ENCODE data around the gene DUSP5. TPM values are rescaled to one million over a fixed set of nuclear protein-coding genes. Genes with fewer than 3 reads are reported as not detected.

Gene DUSP5
- total RNA-seq, 1 donor from 2014 or later, result 15.0 TPM

- Histone ChIP-seq H3K36me3 (peaks cover 35% of the 10 kb centered on the region), H3K4me3 (no peak overlapping the region), H3K27ac (replicated peaks) (peak overlapping the region; percentile 97), H3K4me1 (peaks cover 76% of the 10 kb centered on the region), H3K9me3 (replicated peaks) (no peaks in the 10 kb centered on the region), H3K27me3 (ENCODE audit: low read depth) (no peaks in the 10 kb centered on the region)
- no peak for TF ChIP-seq CTCF (IDR thresholded peaks at IDR 0.05; ENCODE audit: borderline replicate concordance)
- intact Hi-C loops (cut with micrococcal nuclease), result no loop called here
- DNase-seq, result no peak
Observed at GRCh38 chr10:110510086-110510485, 12.4 kb downstream of the DUSP5 start.

GRCh38 chr10:110510730-110511129 lies 13.0 kb downstream of the DUSP5 start:
- Histone ChIP-seq H3K4me3 (no peak overlapping the region), H3K4me1 (peaks cover 70% of the 10 kb centered on the region), H3K36me3 (peaks cover 35% of the 10 kb centered on the region), H3K27me3 (ENCODE audit: low read depth) (no peaks in the 10 kb centered on the region), H3K9me3 (replicated peaks) (no peaks in the 10 kb centered on the region), H3K27ac (replicated peaks) (peak overlapping the region; percentile 97)
- no peak for TF ChIP-seq CTCF (IDR thresholded peaks at IDR 0.05; ENCODE audit: borderline replicate concordance)
- DNase-seq, result no peak
- intact Hi-C loops (cut with micrococcal nuclease), result no loop called here

- DNase-seq, result no peak
- no peaks in the 10 kb centered on the region for H3K9me3 ChIP-seq (replicated peaks)
- intact Hi-C loops (cut with micrococcal nuclease), result no loop called here
- no peak for TF ChIP-seq CTCF (IDR thresholded peaks at IDR 0.05; ENCODE audit: borderline replicate concordance)
- H3K4me3 ChIP-seq, result no peak overlapping the region
- peaks cover 34% of the 10 kb centered on the region for H3K36me3 ChIP-seq
- H3K4me1 ChIP-seq, result peaks cover 58% of the 10 kb centered on the region
- no peaks in the 10 kb centered on the region for H3K27me3 ChIP-seq (ENCODE audit: low read depth)
- H3K27ac ChIP-seq (replicated peaks), result no peak overlapping the region
Observed at GRCh38 chr10:110511734-110512449, 14.2 kb downstream of the DUSP5 start.

- Histone ChIP-seq H3K27ac (replicated peaks) (no peak overlapping the region), H3K9me3 (replicated peaks) (no peaks in the 10 kb centered on the region), H3K4me1 (peaks cover 51% of the 10 kb centered on the region), H3K4me3 (no peak overlapping the region), H3K27me3 (ENCODE audit: low read depth) (no peaks in the 10 kb centered on the region), H3K36me3 (peaks cover 27% of the 10 kb centered on the region)
- TF ChIP-seq CTCF (IDR thresholded peaks at IDR 0.05; ENCODE audit: borderline replicate concordance), result no peak
- intact Hi-C loops (cut with micrococcal nuclease), result no loop called here
- DNase-seq, result no peak
Observed at GRCh38 chr10:110512461-110513187, 14.9 kb downstream of the DUSP5 start.

- Histone ChIP-seq H3K4me1 (peaks cover 37% of the 10 kb centered on the region), H3K36me3 (peaks cover 24% of the 10 kb centered on the region)
Observed at GRCh38 chr10:110513949-110514348, 16.2 kb downstream of the DUSP5 start.

More at GRCh38 chr10:110513949-110514348, 16.2 kb downstream of the DUSP5 start:
- intact Hi-C loops (cut with micrococcal nuclease), result no loop called here
- no peaks in the 10 kb centered on the region for H3K27me3 ChIP-seq (ENCODE audit: low read depth)
- H3K27ac ChIP-seq (replicated peaks), result no peak overlapping the region
- no peak for TF ChIP-seq CTCF (IDR thresholded peaks at IDR 0.05; ENCODE audit: borderline replicate concordance)
- H3K9me3 ChIP-seq (replicated peaks), result no peaks in the 10 kb centered on the region
- no peak for DNase-seq
- H3K4me3 ChIP-seq, result no peak overlapping the region
